Stimulated activated CD4-positive, alpha-beta T cell treated with anti-CD3 and anti-CD28 coated beads, Interleukin-4, amount 100 ng/mL, for 1 hour (primary cell): Measurements from ENCODE around the gene SLC7A5.
"Not testable (repeated sequence)": the region's sequence is repeated elsewhere in the genome, so short reads cannot be mapped to it uniquely, and the experiment has no call there.

Experiments used
- DNase-seq: peaks from one replicate; pipeline ENCODE4 v3.0.0-alpha.2; 2020

SLC7A5 gene

GRCh38 chr16:87860553-87861299, 8.6 kb downstream of the SLC7A5 start:
- no peak for DNase-seq

GRCh38 chr16:87858151-87858993, 10.9 kb downstream of the SLC7A5 start:
- DNase-seq = not testable (repeated sequence)

- DNase-seq = no peak
Observed at GRCh38 chr16:87856791-87857228, 12.5 kb downstream of the SLC7A5 start.

- no peak for DNase-seq
Observed at GRCh38 chr16:87855852-87856715, 13.2 kb downstream of the SLC7A5 start.

- no peak for DNase-seq
Observed at GRCh38 chr16:87854907-87855683, 14.2 kb downstream of the SLC7A5 start.

- no peak for DNase-seq
Observed at GRCh38 chr16:87854053-87854906, 15.0 kb downstream of the SLC7A5 start.

- peak; percentile 82 for DNase-seq
Observed at GRCh38 chr16:87853411-87854052, 15.8 kb downstream of the SLC7A5 start.

GRCh38 chr16:87851601-87852000, 17.7 kb downstream of the SLC7A5 start:
- DNase-seq = no peak

- DNase-seq = no peak
Observed at GRCh38 chr16:87851141-87851587, 18.1 kb downstream of the SLC7A5 start.

- peak; percentile 72 for DNase-seq
Observed at GRCh38 chr16:87850009-87851006, 19.0 kb downstream of the SLC7A5 start.

- no peak for DNase-seq
Observed at GRCh38 chr16:87849419-87850008, 19.8 kb downstream of the SLC7A5 start.

- no peak for DNase-seq
Observed at GRCh38 chr16:87848676-87849345, 20.5 kb downstream of the SLC7A5 start.

- DNase-seq = no peak
Observed at GRCh38 chr16:87847785-87848675, 21.3 kb downstream of the SLC7A5 start.

- no peak for DNase-seq
Observed at GRCh38 chr16:87847467-87847784, 21.9 kb downstream of the SLC7A5 start.

GRCh38 chr16:87846705-87847466, 22.4 kb downstream of the SLC7A5 start:
- DNase-seq = no peak

GRCh38 chr16:87845807-87846619, 23.3 kb downstream of the SLC7A5 start:
- no peak for DNase-seq
